SKM-1 treated with dmso at 0.1 percent for 144 hours (cell line): ENCODE measurements around the gene SYPL1.
A peak's percentile ranks its signal among the peaks of the same experiment; 100 is the strongest.

ENCODE experiments used
- DNase-seq: peaks from one replicate; lab custom pipeline; 2025; ENCODE audit not compliant: unreplicated experiment; lab: John Stamatoyannopoulos, UW

Gene SYPL1

DNA sequence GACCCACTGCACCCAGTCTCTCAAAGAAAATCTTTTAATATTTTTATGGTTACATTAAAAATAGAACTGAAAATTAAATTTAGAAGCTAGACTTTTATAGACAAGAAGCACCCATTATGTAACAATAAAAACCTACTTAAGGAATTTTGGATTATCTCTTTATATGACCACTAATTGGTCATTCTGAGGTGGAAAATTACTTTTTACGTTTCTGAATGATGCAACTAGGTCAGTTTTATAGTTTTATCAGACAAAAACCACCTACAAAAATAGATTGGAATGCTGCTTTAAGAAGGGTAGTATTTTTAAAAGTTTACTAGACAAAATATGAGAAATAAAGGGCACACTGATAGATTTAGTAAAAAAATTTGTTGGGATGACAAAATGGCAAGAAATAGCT is 16.5 kb downstream of the SYPL1 start:
- no peak for DNase-seq

DNA sequence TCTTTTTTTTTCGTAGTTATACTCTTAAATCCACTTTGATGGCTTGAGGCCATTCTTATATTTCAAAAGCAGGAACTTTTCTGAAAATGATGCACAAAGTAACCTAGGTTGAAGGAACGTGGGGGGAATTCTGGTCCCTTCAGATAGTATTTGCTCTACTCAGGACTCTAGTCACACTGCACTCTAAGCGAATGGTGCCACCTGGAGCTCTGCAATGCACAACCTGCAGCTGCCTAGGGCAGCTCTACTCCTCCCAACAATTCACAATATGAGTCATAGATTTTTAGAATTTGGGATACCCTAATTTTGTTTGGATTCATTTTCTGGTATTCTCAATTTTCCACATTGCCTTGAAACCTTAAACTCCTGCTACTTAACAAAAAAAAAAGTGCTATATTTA is 17.3 kb downstream of the SYPL1 start:
- DNase-seq = no peak

DNA sequence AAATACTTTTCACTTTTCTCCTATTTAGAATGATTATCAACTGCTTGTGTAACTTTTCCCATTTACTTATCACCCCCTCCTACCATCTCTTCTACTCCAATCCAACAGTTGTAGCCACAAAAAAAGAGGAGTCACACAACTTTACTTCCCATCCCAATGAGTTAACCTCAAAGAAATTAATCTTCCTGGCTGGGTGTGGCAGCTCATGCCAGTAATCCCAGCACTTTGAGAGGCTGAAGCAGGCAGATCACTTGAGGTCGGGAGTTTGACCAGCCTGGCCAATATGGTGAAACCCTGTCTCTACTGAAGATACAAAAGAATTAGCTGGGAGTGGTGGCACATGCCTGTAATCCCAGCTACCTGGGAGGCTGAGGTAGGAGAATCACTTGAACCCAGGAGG is 19.9 kb downstream of the SYPL1 start:
- no peak for DNase-seq

DNA sequence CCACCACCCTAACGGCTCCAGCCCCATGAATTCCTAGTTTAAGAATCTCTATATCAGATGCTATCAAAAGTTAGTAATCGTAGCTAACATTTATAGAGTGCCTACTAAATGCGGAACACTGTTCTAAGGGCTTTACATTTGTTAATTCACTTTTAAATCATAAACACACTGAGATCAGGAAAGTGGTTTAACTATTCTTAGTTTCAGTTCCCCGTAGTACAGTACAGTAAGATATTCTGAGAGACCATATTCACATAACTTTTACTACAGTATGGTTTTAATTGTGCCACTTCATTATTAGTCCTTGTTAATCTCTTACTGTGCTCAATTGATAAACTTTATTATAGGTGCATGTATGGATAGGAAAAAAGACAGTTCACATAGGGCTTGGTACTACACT is 22.5 kb downstream of the SYPL1 start:
- DNase-seq = no peak

DNA sequence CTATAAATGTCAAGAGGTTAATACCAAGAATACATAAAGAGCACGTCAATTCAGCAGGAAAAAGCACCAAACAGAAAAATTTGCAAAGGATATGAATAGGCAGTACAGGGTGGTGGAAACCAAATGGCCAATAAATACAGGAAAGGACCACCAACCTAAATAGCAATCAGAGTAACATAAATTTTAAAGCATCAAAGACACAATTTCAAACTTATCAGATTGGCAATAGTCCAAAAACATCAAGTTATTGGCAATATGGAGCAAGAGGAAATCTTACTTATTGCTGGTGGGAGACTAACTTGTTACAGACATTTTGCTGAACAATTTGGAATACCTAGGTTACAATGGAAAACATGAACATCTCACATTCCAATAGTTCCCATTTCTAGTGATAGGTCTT is 24.1 kb downstream of the SYPL1 start:
- DNase-seq = no peak

DNA sequence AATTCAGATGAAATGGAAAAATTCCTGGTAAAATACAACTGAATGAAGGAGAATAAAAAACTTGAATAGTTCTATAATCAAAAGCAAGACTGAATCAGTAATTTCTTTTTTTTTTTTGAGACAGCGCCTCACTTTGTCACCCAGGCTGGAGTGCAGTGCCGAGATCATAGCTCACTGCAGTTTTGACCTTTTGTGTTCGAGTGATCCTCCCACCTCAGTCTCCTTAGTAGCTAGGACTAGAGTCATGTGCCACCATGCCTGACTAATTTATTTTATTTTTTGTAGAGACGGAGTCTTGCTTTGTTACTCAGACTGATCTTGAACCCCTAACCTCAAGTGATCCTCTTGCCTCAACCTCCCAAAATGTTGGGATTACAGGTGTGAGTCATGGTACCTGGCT is 26.1 kb downstream of the SYPL1 start:
- DNase-seq = no peak

DNA sequence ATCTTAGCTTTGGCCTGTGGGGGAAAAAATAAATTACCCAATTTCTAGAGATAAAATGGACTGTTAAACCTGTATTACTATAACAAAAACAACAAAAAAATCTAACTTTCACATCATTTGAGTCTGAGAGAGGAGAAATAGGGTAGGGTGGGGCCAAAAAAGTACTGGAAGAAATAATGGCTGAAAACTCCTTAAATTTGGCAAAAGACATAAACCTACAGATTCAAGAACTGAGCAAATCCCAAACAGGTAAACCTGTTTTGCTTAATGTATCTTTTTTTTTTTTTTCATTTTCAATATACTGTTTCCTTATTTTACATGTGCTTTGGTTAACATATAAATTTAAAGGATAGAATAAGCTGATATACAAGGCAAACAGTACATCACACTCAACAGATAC is 27.1 kb downstream of the SYPL1 start:
- no peak for DNase-seq

DNA sequence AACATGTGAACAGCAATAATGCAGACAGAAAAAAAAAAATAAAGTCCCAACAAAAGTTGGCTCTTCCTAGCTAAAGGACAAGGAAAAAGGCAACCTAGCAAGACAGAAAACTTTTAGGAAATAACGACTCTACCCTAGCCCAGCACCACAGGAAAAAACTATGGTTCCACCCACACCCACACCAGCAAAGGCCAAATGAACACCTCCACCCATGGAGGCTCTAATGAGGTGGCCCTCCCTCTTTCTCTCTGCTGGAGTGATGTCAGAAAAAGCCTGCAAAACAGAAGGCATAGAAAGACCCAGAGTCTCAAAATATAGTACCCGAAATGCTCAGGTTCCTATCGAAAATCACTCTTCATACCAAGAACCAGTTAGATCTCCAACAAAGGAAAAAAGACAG is 28.4 kb downstream of the SYPL1 start:
- no peak for DNase-seq

DNA sequence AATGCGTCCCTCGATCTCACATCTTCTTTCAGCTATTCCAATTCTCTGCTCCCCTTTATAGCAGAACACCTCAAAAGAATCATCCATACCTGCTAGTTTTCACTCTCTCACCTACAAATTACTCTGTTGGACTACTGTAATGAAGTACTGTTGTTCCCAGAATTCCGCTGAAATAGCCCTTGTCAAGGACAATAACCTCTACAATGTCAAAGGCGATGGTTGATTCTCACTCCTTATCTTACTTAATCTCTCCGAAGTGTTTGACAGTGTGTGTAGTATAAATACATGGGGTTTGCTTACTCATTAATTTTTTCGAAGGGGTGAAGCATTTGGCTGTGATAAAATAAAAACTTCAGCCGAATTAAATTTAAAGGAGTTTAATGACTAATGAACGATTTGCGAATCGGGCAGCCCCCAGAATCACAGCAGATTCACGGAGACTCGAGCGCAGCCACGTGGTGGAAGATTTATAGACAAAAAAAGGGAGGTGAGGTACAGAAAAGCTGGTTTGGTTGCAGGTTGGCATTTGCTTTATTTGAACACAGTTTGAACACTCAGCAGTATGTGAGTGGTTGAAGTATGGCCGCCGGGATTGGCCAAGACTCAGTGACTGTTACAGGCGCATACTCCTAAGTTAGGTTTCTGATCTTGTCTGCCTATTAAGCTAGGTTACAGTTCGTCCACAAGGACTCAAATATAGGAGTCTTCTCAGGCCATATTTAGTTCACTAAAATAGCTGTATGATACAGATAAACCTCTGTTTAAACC is 29.8 kb downstream of the SYPL1 start:
- DNase-seq = no peak

DNA sequence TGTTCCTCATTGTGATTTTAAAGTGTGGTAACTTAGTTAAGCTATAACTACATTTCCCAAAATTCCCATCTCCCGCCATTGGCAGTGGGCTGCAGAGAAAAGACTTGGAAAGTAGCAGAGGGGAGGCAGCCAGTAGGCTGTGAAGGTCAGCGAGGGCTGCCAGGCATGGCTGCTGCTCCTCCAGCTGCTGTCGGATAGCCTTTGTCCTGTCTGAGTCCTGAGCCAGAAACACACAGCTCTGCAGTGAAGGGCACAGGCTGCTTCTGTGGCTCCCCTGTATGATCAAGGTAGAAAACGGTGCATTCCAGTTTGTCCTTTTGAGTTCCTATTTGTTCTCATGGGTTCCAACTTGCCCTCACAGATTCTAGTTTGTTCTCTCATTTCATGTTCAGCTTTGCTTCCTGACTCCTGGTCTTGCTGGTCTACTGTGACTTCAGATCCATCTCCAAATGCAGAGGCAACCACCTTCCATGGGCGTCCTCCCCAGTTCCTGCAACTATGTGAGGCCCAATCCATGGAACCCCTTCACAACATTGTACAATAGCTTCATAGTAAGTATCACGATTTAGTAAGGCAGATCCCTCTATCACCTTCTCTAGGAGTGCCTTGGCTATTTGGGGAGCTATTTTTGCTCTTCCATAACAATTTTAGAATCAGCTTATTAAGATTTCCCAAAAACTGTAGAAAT is 31.7 kb downstream of the SYPL1 start:
- DNase-seq = no peak

DNA sequence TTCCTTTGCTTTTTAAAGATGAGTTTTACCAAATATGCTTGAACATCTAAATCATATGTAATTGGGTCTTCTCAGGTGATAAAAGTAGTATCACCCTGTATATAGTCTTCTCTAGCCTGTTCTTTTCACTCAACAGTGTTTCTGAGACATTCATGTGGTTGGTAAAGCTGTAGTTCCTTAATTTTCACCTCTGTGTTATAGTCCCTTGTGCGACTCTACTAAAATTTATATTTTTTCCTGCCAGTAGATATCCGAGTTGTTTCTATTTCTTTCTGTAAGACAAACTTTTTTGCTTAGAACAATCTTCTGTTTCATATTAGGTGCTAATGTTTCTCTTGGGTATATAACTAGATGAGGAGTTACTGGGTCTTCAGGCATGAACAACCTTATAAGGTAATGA is 35.6 kb downstream of the SYPL1 start:
- no peak for DNase-seq

DNA sequence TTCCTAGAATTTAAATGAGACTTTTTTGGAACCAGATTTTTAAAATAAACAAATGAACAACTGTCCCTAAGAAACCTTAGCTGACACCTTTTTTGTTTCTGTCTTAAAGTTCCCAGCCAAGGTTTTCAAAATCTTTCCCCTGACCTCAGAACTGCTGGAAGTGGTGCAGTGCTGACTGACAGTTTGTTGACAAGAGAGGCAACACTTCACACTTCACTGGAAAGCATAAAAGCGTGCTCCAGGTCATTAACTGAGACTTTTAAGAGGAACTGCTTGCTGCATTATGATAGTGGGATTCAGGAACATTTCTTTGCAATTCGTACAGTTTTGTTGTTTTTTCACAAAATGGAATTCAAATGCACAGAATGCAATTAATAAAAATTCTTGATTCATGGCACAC is 36.2 kb downstream of the SYPL1 start:
- DNase-seq = no peak

DNA sequence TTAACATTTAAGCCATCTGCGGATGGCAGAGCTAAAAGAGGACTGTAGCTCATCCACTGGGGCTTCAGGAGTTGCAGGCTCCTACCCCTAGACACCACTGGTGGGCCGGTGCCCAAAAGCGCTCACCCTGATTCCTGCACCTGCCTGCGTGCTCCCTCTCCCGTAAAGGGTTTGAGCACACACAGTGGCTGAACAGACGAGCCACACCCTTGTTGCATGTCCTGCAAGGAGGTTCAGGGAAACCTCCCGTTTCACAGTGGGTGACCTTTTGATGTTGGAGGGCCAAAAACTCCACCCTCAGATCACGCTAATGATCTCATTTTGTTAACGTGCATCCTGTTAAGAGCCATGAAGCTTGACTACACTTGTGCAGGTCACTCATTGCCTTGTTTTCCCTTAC is 37.9 kb downstream of the SYPL1 start:
- no peak for DNase-seq

DNA sequence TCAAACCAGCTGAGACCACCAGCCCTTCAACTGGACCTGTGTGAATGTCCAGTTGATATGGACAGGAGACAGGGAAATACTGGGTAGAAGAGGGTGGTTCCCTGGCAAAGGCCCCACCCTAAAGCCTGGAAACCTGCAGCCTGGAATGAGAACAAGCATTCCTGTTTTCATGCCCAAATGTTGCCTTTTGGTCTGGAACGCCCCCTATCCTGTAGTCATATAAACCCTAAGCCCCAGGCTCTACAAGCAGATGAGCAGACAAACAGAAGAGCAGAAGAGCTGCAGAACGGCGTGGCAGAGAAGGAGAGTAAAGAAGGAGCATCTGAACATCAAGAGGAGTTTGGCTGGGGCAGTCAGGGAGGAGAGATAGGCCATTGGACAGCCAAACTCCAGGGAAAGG is 38.4 kb downstream of the SYPL1 start:
- no peak for DNase-seq

DNA sequence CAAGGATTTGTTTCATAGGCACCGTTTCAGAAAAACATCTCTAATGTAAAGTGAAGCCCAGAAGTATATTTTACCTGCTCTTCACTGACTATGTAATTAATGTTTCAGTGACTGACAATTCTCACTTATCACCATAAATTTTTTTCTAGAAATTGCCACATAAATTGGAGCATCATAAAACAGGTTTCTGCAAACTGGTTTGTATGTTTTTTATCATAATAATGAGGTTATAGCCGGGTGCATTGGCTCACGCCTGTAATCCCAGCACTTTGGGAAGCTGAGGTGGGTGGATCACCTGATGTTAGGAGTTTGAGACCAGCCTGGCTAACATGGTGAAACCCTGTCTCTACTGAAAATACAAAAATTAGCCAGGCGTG is 39.4 kb downstream of the SYPL1 start:
- DNase-seq = no peak

DNA sequence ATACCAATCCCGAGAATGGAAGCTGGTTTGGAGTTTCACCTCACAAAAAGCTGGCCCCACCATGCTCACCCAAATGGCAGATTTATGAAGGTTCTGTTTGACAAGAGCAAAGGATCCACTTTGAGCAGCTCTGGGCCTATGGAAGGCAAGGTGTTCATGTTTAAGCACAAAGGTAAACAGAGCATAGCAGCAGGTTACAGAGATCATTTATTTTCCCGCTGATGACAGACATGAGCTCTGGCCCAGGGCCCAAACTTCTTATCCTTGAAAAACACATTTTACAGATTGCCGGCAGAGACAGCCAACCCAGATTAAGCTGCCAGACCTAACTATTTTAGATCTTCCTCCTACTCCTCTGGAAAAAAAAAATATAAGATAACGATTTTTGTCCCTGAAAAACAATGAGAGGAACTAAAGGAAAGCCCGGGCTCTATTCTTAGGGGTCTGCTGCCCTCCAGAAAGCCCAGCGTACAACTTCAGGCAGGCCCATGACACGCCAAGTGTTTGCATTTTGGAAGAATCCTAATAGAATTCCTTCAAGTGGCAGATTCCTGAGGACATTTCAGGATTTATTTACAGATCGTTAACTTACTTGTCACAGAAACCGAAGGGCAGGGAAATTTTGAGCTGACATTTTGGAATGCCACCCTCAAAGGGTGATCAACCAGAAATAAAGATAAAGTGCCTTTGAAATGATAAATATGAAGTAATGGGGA is 40.0 kb downstream of the SYPL1 start:
- no peak for DNase-seq

DNA sequence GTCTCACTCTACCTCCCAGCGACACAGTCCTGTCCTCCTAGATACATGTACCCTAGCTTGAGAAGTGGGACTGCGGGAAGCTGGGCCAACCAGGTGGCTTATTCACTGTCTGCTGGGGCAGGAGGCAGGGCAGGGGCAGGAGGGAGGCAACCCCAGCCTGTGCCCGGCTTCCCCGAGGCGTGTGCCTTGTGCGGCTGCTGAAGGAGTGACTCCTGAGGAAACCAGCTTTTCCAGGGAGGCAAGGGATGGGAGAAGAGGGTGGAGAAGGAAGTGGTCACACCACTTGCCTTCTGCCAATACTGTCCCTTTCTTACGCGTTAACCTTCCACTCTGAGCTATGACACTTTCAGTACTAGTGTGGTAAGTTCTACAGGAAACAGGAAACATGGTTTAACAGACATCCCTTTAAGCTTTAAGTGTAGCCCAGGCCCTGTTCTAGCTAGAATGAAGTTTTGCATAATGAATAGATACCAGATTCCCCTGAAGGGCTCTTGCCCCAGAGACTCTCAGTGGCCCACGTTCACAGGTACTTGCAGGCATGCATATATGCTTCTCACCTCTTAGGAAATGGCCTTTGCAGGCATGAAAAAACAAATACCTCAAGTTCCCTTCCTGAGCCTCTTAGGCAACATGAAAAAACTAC is 40.6 kb downstream of the SYPL1 start:
- DNase-seq = peak; percentile 91

DNA sequence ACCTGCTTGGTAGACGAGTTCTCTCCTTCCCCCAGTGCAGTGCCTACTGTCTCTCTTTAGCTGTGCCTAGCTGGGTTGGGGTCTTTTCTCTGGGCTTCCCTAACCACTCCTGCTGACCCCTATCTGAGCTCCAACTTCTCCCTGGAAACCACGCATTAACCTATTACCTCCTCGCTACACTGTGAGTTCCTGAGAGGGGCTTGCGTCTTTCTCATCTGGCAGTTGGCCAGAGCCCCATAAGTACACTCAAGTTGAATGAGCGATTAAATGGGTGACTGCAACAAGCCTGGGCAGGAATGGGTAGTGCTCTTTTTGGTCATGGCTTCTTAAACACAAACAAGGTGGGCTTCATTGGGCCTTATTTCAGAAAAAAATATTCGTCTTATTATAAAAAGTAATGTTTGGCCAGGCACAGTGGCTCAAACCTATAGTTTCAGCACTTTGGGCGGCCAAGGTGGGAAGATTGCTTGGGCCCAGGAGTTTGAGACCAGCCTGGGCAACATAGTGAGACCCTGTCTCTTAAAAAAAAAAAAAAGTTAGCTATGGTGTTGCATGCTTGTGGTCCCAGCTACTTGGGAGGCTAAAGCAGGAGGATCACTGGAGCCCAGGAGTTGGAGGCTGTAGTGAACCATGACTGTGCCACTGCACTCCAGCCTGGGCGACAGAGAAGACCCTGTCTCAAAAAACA is 41.4 kb downstream of the SYPL1 start:
- no peak for DNase-seq

DNA sequence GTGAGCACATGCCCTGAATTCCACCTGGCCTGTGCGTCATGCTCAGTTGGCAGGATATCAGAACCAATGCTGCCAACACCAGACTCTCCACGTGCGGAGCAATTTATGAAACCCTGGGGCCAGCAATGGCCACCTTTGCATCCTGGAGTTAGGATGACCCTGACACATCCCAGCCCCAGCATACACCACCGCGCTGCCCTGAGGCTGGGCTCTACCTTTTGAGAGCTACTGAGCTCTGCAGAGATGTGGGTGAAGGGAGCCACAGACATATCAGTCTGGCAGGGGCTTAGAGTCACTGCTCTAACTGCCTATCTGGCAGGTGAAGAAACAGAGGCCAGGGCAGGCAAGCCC is 41.9 kb downstream of the SYPL1 start:
- no peak for DNase-seq

DNA sequence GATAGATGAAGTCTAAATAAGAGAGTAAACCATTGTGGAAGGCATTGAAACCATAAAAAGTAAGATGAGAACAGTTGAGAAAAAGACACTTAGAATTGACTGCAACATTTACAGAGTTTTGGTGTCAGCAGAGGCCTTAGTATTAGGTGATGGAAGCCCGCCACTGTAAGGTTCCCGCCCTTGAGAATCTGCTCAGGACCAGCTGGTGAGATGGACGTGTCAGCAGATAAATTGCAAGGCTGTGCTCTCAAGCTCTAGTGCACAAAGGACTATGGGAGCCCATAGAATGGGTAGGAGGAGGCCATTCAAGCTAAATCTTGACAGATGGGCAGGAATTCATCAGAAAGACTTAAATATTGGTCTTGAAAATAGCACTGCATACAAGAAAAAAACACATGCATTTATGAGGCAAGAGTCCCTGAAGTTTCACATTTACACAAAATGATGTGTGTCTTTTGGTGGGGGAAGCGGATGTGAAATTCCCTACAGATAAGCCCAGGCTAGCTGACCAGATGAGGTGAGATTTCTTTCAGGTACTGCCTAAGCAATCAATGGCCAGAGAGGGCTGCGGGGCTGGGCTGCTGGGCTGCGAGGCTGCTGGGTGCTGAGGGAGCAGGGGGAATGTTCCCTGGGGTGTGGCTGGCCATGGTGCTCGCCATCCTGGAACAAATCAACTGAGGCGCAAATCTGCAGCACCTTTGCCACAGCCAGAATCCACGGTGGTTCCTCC is 42.5 kb downstream of the SYPL1 start:
- no peak for DNase-seq

DNA sequence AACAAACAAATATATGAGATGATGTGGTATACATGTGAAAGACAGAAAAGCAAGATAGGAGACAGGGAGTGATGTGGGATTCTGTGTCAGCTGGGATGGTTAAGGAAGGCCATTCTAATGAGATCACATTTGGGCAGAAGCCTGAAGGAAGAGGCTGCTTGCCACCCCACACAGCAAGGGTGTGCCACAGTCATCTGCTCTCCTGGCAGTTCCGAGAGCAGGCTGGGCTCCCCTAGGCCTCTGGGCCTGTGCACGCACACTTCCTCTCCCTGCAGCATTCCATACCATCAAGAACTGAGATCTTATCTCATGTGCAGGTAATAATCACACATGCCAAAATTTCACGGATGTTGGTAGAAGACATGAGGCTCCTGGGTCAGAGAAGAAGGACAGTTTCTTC is 43.1 kb downstream of the SYPL1 start:
- DNase-seq = no peak
